ENCODE results near the gene UBAP1L.

The UBAP1L gene

GRCh38 chr15:65071381-65071811 lies 43.6 kb downstream of the UBAP1L start:
- TF ChIP-seq FOXM1 (IDR thresholded peaks at IDR 0.05; ENCODE audit: borderline replicate concordance, low read depth) = no peak
- no peak for TF ChIP-seq TEAD4 (IDR thresholded peaks at IDR 0.05)
- no peak for TF ChIP-seq CREB1 (IDR thresholded peaks at IDR 0.05; ENCODE audit: low read depth)
- TF ChIP-seq TCF12 (IDR thresholded peaks at IDR 0.05; ENCODE audit: low read depth) = no peak
- no peak for TF ChIP-seq EGR1 (IDR thresholded peaks at IDR 0.05)
- no peak for TF ChIP-seq ZBTB7A (IDR thresholded peaks at IDR 0.05; ENCODE audit: low read depth)
- TF ChIP-seq CEBPB (IDR thresholded peaks at IDR 0.05) = no peak
- no peak for TF ChIP-seq YY1 (IDR thresholded peaks at IDR 0.05; ENCODE audit: low read depth)
- TF ChIP-seq RAD21 (IDR thresholded peaks at IDR 0.05; ENCODE audit: low read depth) = no peak
- TF ChIP-seq, protein P1, sequence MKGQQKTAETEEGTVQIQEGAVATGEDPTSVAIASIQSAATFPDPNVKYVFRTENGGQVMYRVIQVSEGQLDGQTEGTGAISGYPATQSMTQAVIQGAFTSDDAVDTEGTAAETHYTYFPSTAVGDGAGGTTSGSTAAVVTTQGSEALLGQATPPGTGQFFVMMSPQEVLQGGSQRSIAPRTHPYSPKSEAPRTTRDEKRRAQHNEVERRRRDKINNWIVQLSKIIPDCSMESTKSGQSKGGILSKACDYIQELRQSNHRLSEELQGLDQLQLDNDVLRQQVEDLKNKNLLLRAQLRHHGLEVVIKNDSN (IDR thresholded peaks at IDR 0.05) = no peak
- TF ChIP-seq, protein P2, sequence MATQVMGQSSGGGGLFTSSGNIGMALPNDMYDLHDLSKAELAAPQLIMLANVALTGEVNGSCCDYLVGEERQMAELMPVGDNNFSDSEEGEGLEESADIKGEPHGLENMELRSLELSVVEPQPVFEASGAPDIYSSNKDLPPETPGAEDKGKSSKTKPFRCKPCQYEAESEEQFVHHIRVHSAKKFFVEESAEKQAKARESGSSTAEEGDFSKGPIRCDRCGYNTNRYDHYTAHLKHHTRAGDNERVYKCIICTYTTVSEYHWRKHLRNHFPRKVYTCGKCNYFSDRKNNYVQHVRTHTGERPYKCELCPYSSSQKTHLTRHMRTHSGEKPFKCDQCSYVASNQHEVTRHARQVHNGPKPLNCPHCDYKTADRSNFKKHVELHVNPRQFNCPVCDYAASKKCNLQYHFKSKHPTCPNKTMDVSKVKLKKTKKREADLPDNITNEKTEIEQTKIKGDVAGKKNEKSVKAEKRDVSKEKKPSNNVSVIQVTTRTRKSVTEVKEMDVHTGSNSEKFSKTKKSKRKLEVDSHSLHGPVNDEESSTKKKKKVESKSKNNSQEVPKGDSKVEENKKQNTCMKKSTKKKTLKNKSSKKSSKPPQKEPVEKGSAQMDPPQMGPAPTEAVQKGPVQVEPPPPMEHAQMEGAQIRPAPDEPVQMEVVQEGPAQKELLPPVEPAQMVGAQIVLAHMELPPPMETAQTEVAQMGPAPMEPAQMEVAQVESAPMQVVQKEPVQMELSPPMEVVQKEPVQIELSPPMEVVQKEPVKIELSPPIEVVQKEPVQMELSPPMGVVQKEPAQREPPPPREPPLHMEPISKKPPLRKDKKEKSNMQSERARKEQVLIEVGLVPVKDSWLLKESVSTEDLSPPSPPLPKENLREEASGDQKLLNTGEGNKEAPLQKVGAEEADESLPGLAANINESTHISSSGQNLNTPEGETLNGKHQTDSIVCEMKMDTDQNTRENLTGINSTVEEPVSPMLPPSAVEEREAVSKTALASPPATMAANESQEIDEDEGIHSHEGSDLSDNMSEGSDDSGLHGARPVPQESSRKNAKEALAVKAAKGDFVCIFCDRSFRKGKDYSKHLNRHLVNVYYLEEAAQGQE (IDR thresholded peaks at IDR 0.05; ENCODE audit: low read depth) = no peak

DNA sequence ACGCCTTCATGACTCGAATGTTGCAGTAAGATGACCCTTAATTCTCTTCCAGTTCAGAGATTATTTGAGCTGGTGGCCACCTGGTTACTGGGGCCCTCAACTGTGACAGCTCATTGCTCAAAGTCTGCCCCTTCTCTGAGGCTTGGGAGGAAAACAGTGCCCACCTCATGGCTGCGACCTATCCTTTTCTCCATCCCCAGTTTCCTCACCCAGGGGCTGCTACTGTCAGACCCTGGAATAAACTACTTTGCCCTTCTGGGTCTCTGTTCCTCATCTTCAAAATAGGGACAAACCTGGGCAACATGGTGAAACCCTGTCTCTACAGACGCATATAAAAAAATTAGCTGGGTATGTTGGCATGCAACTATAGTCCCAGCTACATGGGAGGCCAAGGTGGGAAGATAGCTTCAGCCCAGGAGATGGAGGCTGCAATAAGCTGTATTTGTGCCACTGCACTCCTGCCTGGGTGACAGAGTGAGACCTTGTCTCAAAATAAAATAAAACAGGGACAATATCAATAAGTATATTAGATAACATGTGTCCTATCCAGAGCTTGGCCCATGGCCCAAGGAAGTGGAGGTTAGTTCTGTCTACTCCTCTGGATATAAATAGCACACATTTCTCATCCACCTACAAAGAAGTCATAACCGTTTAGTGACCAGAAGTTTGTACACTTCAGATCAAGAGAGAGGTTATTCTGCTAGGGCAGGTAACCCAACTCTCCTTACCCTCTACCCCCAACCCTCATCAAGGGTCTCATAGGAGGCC lies 45.0 kb downstream of the UBAP1L start:
- TF ChIP-seq YY1 (IDR thresholded peaks at IDR 0.05; ENCODE audit: low read depth) = no peak
- no peak for TF ChIP-seq NFIC (IDR thresholded peaks at IDR 0.05)
- no peak for TF ChIP-seq EGR1 (IDR thresholded peaks at IDR 0.05)
- TF ChIP-seq TAF1 (IDR thresholded peaks at IDR 0.05; ENCODE audit: low read depth) = no peak
- TF ChIP-seq, protein P2 (IDR thresholded peaks at IDR 0.05; ENCODE audit: low read depth) = no peak
- TF ChIP-seq ZBTB7A (IDR thresholded peaks at IDR 0.05; ENCODE audit: low read depth) = no peak

- TF ChIP-seq ZBTB7A (IDR thresholded peaks at IDR 0.05; ENCODE audit: low read depth) (no peak), NFIC (IDR thresholded peaks at IDR 0.05) (no peak), EGR1 (IDR thresholded peaks at IDR 0.05) (no peak), TAF1 (IDR thresholded peaks at IDR 0.05; ENCODE audit: low read depth) (no peak), YY1 (IDR thresholded peaks at IDR 0.05; ENCODE audit: low read depth) (no peak), FOXM1 (IDR thresholded peaks at IDR 0.05; ENCODE audit: borderline replicate concordance, low read depth) (no peak), RAD21 (IDR thresholded peaks at IDR 0.05; ENCODE audit: low read depth) (no peak), CEBPB (IDR thresholded peaks at IDR 0.05) (no peak), CREB1 (IDR thresholded peaks at IDR 0.05; ENCODE audit: low read depth) (no peak), TEAD4 (IDR thresholded peaks at IDR 0.05) (no peak), TCF12 (IDR thresholded peaks at IDR 0.05; ENCODE audit: low read depth) (no peak), EP300 (IDR thresholded peaks at IDR 0.05; ENCODE audit: borderline replicate concordance) (no peak)
- TF ChIP-seq, protein P3, sequence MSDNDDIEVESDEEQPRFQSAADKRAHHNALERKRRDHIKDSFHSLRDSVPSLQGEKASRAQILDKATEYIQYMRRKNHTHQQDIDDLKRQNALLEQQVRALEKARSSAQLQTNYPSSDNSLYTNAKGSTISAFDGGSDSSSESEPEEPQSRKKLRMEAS (IDR thresholded peaks at IDR 0.05) = no peak
- TF ChIP-seq, protein P2 (IDR thresholded peaks at IDR 0.05; ENCODE audit: low read depth) = no peak
- TF ChIP-seq, protein P1 (IDR thresholded peaks at IDR 0.05) = no peak
These were observed 45.8 kb downstream of the UBAP1L start for GRCh38 chr15:65069179-65069578.

DNA sequence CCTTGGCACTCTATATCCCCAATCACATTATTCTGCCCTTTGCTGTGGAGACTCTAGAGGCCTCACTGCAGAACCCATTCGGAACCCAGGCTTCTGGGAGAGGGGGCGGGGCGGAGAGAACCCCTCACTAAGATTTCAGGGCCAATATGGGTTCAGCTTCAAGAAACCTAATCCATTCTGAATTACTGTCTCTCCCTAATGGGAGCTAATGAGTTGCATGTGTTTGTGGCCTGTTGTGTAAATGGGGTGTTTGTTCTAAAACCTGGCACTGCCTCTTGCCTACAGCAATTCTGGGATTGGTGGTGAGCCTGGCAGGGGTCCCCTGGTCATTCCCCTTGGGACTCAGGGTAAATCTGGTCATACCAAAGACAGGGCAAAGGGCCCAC lies 46.6 kb downstream of the UBAP1L start:
- TF ChIP-seq TCF12 (IDR thresholded peaks at IDR 0.05; ENCODE audit: low read depth) (no peak), FOXM1 (IDR thresholded peaks at IDR 0.05; ENCODE audit: borderline replicate concordance, low read depth) (no peak), YY1 (IDR thresholded peaks at IDR 0.05; ENCODE audit: low read depth) (no peak), NFIC (IDR thresholded peaks at IDR 0.05) (no peak), CEBPB (IDR thresholded peaks at IDR 0.05) (no peak), ZBTB7A (IDR thresholded peaks at IDR 0.05; ENCODE audit: low read depth) (no peak), TEAD4 (IDR thresholded peaks at IDR 0.05) (no peak), CREB1 (IDR thresholded peaks at IDR 0.05; ENCODE audit: low read depth) (no peak), EP300 (IDR thresholded peaks at IDR 0.05; ENCODE audit: borderline replicate concordance) (no peak), RAD21 (IDR thresholded peaks at IDR 0.05; ENCODE audit: low read depth) (no peak), TAF1 (IDR thresholded peaks at IDR 0.05; ENCODE audit: low read depth) (no peak)
- TF ChIP-seq, protein P2 (IDR thresholded peaks at IDR 0.05; ENCODE audit: low read depth) = no peak
- TF ChIP-seq, protein P3 (IDR thresholded peaks at IDR 0.05) = no peak
- TF ChIP-seq, protein P1 (IDR thresholded peaks at IDR 0.05) = no peak
